Endothelial cell (in vitro differentiated cells): ENCODE measurements around the gene CYP1A2. TPM values are rescaled to one million over a fixed set of nuclear protein-coding genes. Genes with fewer than 3 reads are reported as not detected.

Source experiments
- DNase-seq: peaks from one replicate; pipeline ENCODE4 v3.0.0; 2021; ENCODE audit warnings: low spot score
- H3K27ac Mint-ChIP-seq: one replicate; pipeline ENCODE4 v1.8.0; 2021; ENCODE audit warnings: mixed read lengths, inconsistent platforms; ENCODE audit not compliant: unreplicated experiment
- H3K27me3 Mint-ChIP-seq: one replicate; pipeline ENCODE4 v1.8.0; 2021; ENCODE audit warnings: mild to moderate bottlenecking, moderate library complexity, mixed read lengths, inconsistent platforms; ENCODE audit not compliant: unreplicated experiment
- H3K36me3 Mint-ChIP-seq: one replicate; pipeline ENCODE4 v1.8.0; 2021; ENCODE audit warnings: mild to moderate bottlenecking, low read depth, mixed read lengths, inconsistent platforms; ENCODE audit not compliant: unreplicated experiment
- H3K4me1 Mint-ChIP-seq: one replicate; pipeline ENCODE4 v1.8.0; 2021; ENCODE audit warnings: mild to moderate bottlenecking, mixed read lengths, inconsistent platforms; ENCODE audit not compliant: unreplicated experiment
- H3K4me3 Mint-ChIP-seq: one replicate; pipeline ENCODE4 v1.8.0; 2021; ENCODE audit warnings: mild to moderate bottlenecking, mixed read lengths, inconsistent platforms; ENCODE audit not compliant: unreplicated experiment
- H3K9me3 Mint-ChIP-seq: one replicate; pipeline ENCODE4 v1.8.0; 2021; ENCODE audit warnings: mixed read lengths, inconsistent platforms; ENCODE audit not compliant: unreplicated experiment
- total RNA-seq: library from RNA; stranded (reverse); fragmentation: NEBNext Ultra II Directional; extraction: Animal tissue kit (Norgen Biotek cat#: 25700); gene quantifications from one replicate; pipeline ENCODE4 v1.2.1, GENCODE V29; 2021; ENCODE audit not compliant: unreplicated experiment
- TF ChIP-seq, protein P1 (sequence below): fragments of 200-600 bp; sonication (generic); IDR thresholded peaks from one replicate; pipeline ENCODE4 v1.5.0; 2021; ENCODE audit warnings: antibody characterized with exemption; ENCODE audit not compliant: unreplicated experiment

CYP1A2 gene
- total RNA-seq, 1 donor from 2014 or later, result not detected

DNA sequence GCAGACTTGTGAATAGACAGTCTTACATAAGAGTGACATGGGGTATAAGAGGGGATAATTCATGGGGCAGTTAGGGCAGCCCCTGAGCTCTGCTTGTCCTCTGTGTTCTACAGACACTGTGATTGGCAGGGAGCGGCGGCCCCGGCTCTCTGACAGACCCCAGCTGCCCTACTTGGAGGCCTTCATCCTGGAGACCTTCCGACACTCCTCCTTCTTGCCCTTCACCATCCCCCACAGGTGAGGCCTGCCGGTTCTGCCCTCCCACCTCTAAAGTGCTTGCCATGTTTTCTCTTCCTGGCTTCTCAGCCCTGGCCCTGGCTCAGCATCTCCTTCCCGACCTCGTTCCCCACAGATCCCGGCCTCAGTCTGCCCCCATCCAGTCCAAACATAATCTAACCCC is 3.4 kb downstream of the CYP1A2 start:
- H3K4me1 Mint-ChIP-seq, result no peaks in the 10 kb centered on the region
- H3K27me3 Mint-ChIP-seq, result peaks cover 6% of the 10 kb centered on the region
- H3K27ac Mint-ChIP-seq, result no peak overlapping the region
- H3K4me3 Mint-ChIP-seq, result no peak overlapping the region
- H3K36me3 Mint-ChIP-seq, result no peaks in the 10 kb centered on the region
- no peak for DNase-seq
- no peaks in the 10 kb centered on the region for H3K9me3 Mint-ChIP-seq
- TF ChIP-seq, protein P1, sequence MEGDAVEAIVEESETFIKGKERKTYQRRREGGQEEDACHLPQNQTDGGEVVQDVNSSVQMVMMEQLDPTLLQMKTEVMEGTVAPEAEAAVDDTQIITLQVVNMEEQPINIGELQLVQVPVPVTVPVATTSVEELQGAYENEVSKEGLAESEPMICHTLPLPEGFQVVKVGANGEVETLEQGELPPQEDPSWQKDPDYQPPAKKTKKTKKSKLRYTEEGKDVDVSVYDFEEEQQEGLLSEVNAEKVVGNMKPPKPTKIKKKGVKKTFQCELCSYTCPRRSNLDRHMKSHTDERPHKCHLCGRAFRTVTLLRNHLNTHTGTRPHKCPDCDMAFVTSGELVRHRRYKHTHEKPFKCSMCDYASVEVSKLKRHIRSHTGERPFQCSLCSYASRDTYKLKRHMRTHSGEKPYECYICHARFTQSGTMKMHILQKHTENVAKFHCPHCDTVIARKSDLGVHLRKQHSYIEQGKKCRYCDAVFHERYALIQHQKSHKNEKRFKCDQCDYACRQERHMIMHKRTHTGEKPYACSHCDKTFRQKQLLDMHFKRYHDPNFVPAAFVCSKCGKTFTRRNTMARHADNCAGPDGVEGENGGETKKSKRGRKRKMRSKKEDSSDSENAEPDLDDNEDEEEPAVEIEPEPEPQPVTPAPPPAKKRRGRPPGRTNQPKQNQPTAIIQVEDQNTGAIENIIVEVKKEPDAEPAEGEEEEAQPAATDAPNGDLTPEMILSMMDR, result no peak

DNA sequence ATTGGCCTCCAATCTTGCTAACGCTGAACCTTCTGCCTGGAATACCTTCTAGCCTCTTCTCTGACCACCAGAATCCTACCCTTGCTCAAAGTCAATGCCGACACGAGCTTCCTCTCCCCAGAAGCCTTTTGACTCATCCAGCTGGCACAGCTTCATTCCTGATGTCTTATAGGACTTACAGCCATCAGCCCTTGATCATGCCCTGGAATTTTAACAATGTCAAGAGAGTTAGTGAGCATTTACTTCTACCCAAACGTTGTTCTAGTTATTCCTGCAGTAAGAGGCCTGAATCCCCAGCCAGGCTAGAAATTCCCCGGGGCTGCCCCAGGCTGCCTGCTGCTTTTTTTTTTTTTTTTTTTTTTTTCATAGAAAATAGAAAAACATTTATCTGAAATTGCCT is 3.9 kb downstream of the CYP1A2 start:
- no peaks in the 10 kb centered on the region for H3K36me3 Mint-ChIP-seq
- TF ChIP-seq, protein P1, result no peak
- H3K4me3 Mint-ChIP-seq, result no peak overlapping the region
- no peak for DNase-seq
- H3K27ac Mint-ChIP-seq, result no peak overlapping the region
- H3K4me1 Mint-ChIP-seq, result no peaks in the 10 kb centered on the region
- H3K27me3 Mint-ChIP-seq, result peaks cover 6% of the 10 kb centered on the region
- no peaks in the 10 kb centered on the region for H3K9me3 Mint-ChIP-seq

DNA sequence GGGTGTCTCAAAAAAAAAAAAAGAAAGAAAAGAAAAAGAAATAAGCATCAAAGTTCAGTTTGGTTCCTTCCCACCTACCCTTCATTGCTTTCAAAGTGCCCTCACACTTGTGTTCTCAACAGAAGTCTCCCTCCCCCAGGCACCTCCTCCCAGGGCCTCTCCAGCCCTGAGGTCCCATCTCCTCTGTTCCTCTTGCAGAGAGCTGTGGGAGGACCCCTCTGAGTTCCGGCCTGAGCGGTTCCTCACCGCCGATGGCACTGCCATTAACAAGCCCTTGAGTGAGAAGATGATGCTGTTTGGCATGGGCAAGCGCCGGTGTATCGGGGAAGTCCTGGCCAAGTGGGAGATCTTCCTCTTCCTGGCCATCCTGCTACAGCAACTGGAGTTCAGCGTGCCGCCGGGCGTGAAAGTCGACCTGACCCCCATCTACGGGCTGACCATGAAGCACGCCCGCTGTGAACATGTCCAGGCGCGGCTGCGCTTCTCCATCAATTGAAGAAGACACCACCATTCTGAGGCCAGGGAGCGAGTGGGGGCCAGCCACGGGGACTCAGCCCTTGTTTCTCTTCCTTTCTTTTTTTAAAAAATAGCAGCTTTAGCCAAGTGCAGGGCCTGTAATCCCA is 6.1 kb downstream of the CYP1A2 start:
- TF ChIP-seq, protein P1, result no peak
- DNase-seq, result no peak
- no peak overlapping the region for H3K27ac Mint-ChIP-seq
- H3K4me1 Mint-ChIP-seq, result no peaks in the 10 kb centered on the region
- H3K4me3 Mint-ChIP-seq, result no peak overlapping the region
- peaks cover 4% of the 10 kb centered on the region for H3K27me3 Mint-ChIP-seq
- H3K36me3 Mint-ChIP-seq, result no peaks in the 10 kb centered on the region
- no peaks in the 10 kb centered on the region for H3K9me3 Mint-ChIP-seq

DNA sequence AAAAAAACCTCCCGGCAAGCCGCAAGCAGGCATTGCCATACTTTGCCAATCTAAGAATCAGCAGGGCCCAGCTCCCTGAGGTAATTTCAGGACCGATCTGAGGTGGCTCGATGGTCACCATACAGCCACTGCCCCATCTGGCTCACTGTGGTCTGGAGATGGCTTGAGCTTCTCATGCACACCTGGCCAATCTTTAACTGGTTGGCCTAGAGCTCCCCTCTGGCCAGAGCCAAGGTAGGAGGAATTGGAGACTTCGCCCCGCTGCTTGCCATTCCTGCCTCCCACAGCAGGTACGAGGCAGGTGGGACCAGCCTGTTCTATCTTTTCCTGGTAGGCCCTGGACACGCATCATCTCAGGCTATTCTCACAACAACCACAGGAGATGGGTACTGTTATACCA is 10.1 kb downstream of the CYP1A2 start:
- Mint-ChIP-seq H3K27me3 (peaks cover 3% of the 10 kb centered on the region), H3K9me3 (no peaks in the 10 kb centered on the region), H3K27ac (no peak overlapping the region), H3K4me3 (no peak overlapping the region), H3K36me3 (no peaks in the 10 kb centered on the region), H3K4me1 (peaks cover 10% of the 10 kb centered on the region)
- no peak for DNase-seq
- TF ChIP-seq, protein P1, result no peak

DNA sequence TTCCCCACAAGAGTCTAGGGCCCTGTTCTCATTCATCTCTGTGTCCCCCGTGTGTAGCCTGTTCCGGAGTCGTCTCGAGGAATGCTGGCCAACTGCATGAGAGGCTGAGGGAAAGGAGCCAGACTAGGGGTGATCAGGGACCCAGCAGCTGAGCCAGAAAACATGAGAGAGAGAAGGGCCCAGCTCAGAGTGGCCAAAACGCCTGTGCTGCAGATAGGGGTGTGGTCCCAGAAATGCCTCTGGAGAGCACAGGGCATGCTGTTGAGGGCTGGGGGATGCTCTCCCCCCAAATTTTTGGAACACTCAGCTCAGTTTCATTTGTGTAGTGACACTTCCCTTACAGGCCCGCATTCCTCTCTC is 14.1 kb downstream of the CYP1A2 start:
- TF ChIP-seq, protein P1, result no peak
- H3K36me3 Mint-ChIP-seq, result no peaks in the 10 kb centered on the region
- peaks cover 10% of the 10 kb centered on the region for H3K4me1 Mint-ChIP-seq
- H3K27ac Mint-ChIP-seq, result peak overlapping the region; percentile 67
- peaks cover 5% of the 10 kb centered on the region for H3K27me3 Mint-ChIP-seq
- no peak for DNase-seq
- no peaks in the 10 kb centered on the region for H3K9me3 Mint-ChIP-seq
- no peak overlapping the region for H3K4me3 Mint-ChIP-seq
